Stimulated activated CD4-positive, alpha-beta T cell treated with anti-CD3 and anti-CD28 coated beads, TNF-alpha, amount 100 ng/mL, for 48 hours (primary cell): ENCODE results near the gene C4orf51.
"Not testable (repeated sequence)": the region's sequence is repeated elsewhere in the genome, so short reads cannot be mapped to it uniquely, and the experiment has no call there.

ENCODE experiments used
- DNase-seq, 3 donors: peaks; one replicate each; pipeline ENCODE4 v3.0.0-alpha.2; 2020; ENCODE audit warnings: low read depth in 3 of 3

C4orf51 gene

DNA sequence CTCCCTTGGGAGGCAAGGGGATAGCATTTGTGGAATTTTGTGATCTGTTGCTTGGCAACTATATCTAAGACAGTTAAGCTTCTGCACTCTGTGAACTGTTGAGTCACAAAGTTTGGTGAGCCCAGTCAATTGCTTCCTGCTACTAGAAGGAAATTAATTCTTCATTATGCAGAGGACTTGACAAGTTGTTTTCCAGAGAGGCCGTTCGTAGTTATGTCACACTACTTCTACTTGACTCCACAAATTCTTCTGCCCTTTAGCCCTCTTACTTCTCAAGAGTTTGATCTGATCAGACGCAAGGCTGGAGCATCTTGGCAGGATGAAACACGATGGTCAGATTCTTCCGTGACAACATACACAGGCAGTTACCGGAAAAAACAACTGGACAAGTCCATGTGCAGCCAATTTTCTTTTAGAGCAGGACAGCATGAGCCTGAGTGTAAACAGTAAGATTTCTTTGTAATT, at the start of gene C4orf51:
Gene C4orf51 (plus strand): TSS at position 156 of the 465 bp plus-strand sequence. CDS start 58 bp downstream, at position 214.
- no peak for DNase-seq

DNA sequence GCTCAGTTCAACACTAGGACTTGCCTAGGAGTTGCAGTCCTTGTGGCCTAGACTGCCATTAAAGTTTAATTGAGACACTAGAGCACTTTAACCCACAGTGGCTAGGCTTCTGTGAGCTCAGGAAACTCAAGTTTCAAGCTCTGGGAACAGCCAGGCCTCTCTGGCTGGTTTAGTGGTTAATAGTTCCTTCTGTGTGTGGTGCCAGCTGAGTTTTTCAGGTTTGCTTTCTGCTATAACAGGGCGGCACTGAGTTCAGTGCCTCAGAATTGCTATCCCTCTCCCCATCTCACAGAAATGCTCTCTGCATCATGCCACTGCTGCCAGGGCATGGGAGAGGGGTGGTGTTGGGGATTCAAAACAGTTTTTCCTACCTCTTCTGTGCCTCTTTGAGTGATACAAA, 44.8 kb upstream of the C4orf51 start:
- no peak for DNase-seq

DNA sequence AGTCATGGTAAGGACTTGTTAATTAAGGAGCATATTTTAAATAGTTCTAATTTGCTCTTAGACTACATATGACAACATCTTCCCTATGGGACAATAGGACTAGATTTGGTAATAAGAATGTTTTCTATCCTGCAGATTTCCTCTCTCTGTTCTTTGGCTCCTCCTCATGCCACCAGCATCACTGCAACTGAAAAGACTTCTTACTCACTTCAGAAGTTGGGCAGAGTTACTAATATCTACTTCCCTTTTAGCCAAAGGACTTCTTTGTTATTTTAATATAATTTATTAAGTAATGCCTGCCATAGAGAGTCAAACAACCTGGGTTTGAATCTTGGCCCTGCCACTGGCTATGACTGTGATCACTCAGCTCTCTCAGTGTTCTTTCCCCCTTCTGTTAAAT, 44.3 kb upstream of the C4orf51 start:
- no peak for DNase-seq

- DNase-seq: no peak
Observed at GRCh38 chr4:145639186-145639698, 40.7 kb upstream of the C4orf51 start.

DNA sequence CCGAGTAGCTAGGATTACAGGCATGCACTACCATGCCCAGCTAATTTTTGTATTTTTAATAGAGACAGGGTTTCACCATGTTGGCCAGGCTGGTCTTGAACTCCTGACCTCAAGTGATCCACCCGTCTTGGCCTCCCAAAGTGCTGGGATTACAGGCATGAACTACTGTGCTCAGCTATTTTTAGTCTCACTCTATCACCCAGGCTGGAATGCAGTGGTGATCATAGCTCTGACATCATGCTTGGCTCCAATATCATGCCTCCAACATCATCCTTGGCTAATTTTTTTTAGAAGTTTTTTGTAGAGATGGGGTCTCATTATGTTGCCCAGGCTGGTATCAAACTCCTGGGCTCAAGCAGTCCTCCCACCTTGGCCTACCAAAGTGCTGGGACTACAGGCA, 39.7 kb upstream of the C4orf51 start:
- DNase-seq: not testable (repeated sequence)

- DNase-seq: no peak
Observed at GRCh38 chr4:145643295-145643694, 36.7 kb upstream of the C4orf51 start.

DNA sequence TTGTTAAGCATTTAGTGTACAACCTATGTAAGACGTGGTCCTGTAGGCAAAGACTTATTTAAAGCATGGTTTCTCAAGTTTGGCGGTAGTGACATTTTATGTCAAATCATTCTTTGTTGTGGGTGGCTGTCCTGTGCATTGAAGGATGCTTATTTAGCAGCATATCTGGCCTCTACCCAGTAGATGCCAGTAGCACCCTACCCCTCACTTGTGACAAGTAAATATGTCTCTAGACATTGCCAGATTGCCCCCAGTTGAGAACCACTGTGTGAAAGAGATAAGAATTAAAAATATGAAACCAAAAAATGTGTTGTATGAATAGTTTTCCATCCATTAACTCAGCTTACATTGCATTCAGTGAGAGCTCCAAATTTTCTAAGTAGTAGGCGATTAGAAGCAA, 35.2 kb upstream of the C4orf51 start:
- no peak for DNase-seq

DNA sequence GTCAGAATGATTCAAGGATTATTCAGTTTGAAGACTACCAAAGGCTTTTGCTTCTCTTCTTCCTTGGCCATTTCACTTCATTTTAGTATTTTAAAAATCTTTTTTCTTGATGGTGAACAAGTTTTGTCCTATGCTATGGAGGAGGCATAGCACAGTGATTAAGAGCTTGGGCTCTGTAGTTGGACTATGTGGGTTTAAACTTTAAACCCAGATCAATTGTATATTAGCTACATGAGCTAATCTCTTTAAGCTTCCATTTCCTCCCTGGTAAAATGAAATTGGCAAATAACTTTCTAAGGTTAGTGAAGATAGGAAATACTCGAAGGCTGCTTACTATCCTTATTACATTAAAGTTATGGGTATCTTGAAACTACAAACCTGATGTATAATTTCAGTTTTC, 23.8 kb upstream of the C4orf51 start:
- no peak for DNase-seq

DNA sequence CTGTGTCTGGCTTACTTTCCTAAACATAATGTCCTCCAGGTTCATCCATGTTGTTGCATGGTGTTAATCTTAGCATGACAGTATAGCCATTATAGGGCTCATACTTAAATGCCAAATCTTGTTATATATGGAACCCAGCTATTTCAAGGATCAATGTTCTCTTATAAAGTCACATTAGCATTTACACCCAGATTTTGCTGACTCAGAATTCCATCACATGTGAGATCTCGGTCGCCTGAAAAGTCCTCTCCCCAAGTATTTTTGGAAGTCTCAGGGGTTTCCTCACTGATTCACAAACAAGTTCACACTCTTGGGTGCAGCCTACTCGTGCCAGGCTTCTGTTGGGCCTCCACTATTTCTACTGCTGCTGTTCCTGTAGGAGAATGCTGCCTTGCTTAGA, 19.9 kb upstream of the C4orf51 start:
- no peak for DNase-seq

DNA sequence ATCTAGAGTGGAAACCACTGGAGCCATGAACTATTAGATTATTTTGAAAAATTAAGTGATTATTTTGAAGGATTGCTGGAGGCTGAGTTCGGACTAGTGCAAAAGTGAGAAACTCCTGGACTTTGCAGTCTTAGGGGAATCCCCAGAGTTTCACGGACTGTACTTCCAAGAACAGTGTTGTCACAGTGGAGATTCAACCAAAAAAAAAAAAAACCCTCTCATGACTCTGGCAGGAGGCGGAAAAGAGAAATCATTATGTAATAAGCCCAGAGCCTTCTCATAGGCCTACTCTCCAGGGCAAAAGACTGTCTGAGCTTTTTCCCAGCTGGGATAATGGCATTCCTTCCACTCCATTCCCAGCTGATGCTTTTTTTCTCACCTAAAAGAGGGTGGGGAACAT, 16.8 kb upstream of the C4orf51 start:
- no peak for DNase-seq

DNA sequence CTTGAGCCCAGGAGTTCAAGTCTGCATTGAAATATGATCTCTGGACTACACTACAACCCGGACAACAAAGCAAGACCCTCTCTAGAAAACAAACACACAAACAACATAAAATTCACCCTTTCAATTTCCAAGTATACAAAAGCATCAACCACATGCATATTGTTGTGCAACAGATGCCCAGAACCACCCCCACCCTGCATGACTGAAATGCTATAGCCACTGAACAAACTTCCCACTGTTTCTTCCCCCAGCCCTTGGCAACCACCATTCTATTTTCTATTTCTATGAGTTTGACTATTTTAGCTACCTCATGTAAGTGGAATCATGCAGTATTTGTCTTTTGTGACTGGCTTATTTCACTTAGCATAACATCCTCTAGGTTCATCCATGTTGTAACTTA, 14.2 kb upstream of the C4orf51 start:
- DNase-seq: no peak

DNA sequence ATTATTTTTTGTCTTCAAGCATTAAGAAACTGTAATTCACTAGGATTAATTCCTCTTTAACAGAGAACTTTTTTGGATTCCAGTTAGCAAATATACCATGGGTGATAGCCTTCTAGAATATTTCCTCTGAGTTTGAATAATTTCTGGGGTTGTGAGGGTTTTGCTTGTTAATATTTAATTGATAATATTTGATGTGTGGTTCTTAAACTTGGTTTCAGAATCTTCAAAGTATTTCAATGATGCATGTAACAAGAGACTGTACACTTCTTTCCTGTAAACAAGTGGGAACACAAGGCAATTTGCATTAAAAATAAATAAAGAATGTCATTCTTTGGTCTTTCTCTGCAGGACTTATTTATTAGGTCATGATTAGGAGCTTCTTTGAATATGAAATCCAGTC, 9.5 kb upstream of the C4orf51 start:
- DNase-seq: no peak

DNA sequence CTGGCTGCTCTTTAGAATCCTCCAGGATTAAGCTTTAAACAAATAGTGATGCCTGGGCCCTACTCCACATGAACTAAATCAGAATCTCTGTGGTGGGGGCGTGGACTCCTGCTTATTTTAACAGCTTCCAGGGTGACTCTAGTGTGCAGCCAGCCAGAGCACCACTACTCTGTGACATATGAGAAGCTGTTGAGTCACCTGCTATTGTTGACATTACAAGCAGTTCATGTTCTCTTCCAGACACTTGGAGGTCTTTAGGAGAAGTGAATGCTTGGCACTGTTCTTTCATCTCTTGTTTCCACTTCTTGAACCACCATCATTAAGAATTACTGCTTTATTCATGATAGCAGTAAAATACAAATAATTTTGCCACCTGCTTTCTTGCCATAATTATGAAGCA, 426 bp upstream of the C4orf51 start:
- DNase-seq: no peak

DNA sequence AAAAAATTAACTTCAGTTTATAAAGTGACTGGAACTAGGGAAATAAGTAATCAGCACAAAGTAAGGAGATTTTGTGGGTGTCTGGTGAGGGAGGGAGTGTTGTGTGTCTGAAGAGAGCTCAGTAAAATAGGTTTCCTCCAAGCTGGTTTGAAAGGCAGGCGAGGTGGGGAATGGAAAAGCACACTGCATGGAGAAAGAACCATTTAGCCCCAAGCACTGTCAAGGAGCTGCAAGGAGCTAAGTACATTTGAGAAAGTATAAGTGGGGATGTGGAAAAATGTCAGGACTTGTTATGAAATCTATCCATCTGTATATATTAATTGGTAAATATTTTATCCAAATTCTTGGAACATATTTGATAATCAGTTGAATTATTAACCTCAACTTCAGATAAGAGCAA, 956 bp downstream of the C4orf51 start:
- no peak for DNase-seq

DNA sequence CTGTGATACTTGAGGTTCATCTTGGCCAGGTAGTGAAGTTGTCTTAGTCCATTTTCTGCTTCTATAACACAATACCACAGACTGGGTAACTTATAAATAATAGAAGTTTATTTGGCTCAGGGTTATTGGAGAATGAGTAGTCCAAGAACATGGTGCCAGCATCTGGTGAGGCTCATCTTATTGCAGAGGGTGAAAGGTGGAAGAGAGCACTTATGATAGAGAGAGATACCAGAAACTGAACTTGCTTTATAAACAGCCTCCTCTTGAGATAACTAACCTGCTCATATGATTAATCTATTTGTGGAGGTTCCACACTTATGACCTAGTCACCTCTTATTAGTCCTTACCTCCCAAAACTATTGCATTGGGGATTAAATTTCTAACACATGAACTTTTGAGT, 1.6 kb downstream of the C4orf51 start:
- no peak for DNase-seq

DNA sequence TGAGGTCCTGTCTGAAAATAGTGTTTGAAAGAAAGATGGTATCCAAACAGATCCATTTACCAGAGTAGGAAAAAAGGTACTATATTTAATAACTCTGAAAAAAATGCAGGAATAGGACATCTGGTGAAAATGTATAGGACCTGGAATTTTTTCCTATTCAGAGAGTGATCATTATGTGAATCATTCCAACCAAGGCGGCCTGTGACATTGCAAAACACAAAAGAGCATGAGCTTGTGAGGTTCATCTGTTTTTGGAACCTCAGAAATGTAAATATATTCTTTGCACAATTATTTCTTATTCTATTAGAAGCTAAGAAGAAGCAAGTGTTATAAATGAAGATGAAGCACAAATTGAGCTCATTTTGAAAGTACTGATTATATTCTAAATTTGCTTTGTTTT, 2.0 kb downstream of the C4orf51 start:
- DNase-seq: no peak

DNA sequence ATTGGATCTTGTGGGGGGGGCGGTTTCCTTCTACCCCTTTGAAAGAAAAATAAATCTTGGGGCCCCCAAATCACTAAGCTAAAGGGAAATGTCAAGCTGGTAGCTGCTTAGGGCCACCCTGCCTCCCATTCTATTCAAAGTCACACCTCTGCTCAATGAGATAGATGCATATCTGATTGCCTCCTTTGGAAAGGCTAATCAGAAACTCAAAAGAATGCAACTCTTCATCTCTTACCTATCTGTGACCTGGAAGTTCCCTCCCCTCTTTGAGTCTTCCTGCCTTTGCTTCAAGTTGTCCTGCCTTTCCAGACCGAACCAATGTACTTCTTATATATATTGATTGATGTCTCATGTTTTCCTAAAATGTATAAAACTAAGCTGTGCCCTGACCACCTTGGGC, 7.0 kb downstream of the C4orf51 start:
- no peak for DNase-seq

- no peak for DNase-seq
Observed at GRCh38 chr4:145690610-145691009, 10.7 kb downstream of the C4orf51 start.

DNA sequence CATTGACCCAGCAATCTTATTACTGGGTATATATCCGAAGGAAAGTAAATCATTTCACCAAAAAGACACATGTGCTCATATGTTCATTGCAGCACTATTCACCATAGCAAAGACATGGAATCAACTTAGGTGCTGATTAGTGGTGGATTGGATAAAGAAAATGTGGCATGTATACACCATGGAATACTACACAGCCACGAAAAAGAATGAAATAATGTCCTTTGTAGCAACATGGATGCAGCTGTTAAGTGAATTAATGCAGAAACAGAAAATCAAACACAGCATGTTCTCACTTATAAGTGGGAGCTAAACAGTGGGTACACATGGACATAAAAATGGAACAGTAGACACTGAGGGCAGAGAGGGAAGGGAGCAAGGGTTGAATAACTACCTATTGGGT, 11.5 kb downstream of the C4orf51 start:
- DNase-seq: not testable (repeated sequence)

- no peak for DNase-seq
Observed at GRCh38 chr4:145694929-145695328, 15.0 kb downstream of the C4orf51 start.

DNA sequence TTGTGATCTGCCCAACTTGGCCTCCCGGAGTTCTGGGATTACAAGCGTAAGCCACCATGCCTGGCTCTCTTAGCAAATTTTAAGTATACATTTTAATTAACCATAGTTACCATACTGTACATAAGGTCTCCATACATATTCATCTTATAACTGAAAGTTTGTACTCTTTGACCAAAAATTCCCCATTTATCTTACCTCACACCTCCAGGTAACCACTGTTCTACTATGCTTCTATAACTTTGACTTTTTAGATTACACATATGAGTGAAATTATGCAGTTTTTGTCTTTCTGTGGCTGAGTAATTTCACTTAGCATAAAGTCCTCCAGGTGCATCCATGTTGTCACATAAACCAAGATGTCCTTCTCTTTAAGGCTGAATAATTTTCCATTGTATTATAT, 17.4 kb downstream of the C4orf51 start:
- DNase-seq: no peak

DNA sequence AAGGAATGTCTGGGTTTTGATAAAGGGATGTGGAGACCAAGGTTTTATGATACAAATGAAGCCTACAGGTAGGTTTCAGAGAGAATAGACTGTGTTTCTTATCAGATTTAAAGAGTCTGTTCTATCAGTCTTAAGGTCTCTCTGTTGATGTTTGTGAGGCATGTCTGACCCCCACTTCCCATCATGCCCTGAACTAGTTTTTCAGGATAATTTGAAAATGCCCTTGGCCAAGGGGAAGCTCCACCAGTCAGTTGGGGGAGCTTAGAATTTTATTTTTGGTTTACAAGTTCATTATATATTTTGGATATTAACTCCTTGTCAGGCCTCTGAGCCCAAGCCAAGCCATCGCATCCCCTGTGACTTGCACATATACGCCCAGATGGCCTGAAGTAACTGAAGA, 18.6 kb downstream of the C4orf51 start:
- no peak for DNase-seq

- no peak for DNase-seq
Observed at GRCh38 chr4:145703850-145704497, 24.0 kb downstream of the C4orf51 start.

- no peak for DNase-seq
Observed at GRCh38 chr4:145709336-145709735, 29.4 kb downstream of the C4orf51 start.
